GM12874 (cell line): Measurements from ENCODE around the gene PPP1CB.

Experiments
- CTCF ChIP-seq: IDR thresholded peaks from 2 replicates; pipeline ENCODE4 v1.5.1; 2011; ENCODE audit warnings: low read depth, mild to moderate bottlenecking, control low read depth, low read length, moderate library complexity; ENCODE audit not compliant: insufficient read depth

Gene PPP1CB

GRCh38 chr2:28726177-28726576, 25.5 kb upstream of the PPP1CB start:
- TF ChIP-seq CTCF: no peak

GRCh38 chr2:28729698-28730097, 21.9 kb upstream of the PPP1CB start:
- TF ChIP-seq CTCF: no peak

GRCh38 chr2:28730641-28731146, 20.9 kb upstream of the PPP1CB start:
- no peak for TF ChIP-seq CTCF

- no peak for TF ChIP-seq CTCF
Measured at GRCh38 chr2:28735511-28735910, 16.1 kb upstream of the PPP1CB start.

GRCh38 chr2:28736034-28736433, 15.6 kb upstream of the PPP1CB start:
- TF ChIP-seq CTCF: no peak

- TF ChIP-seq CTCF: no peak
Measured at GRCh38 chr2:28737655-28738054, 14.0 kb upstream of the PPP1CB start.

- TF ChIP-seq CTCF: no peak
Measured at GRCh38 chr2:28745225-28745624, 6.4 kb upstream of the PPP1CB start.
